Measurements from ENCODE around the gene PDE9A. TPM values are rescaled to one million over a fixed set of nuclear protein-coding genes. Genes with fewer than 3 reads are reported as not detected.

Gene PDE9A
- total RNA-seq, 1 donor from 2014 or later: 3.9 TPM

DNA sequence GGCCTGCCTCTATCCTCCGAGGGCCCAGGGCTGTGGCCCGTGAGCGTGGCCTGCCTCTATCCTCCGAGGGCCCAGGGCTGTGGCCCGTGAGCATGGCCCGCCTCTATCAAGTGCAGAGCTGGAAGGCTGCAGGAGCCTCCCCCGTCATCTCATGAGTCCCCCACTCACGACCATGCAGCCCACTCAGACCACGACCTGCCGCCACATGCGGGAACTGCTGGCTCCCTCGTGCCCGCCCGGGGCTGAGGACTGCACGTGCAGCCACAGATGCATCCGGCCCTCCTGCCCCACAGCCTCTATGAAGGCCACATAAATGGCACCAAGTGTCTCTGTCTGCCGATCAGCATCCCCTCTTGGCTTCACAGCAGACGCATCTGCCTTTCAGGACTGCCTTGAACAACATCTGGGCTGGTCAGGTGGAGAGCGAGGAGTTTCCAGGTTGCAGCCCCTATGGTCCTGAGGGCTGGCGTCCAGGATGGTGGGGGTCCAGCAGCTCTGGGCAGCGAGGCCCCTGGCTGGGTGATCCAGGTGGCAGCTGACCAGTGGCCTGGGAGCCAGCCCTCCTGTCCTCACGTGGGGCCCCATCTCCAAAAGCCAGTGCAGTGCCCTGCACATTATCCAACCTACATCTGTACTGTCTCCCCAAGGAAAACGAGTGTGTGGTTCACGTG lies 103.3 kb downstream of the PDE9A start:
- TF ChIP-seq, protein P1, sequence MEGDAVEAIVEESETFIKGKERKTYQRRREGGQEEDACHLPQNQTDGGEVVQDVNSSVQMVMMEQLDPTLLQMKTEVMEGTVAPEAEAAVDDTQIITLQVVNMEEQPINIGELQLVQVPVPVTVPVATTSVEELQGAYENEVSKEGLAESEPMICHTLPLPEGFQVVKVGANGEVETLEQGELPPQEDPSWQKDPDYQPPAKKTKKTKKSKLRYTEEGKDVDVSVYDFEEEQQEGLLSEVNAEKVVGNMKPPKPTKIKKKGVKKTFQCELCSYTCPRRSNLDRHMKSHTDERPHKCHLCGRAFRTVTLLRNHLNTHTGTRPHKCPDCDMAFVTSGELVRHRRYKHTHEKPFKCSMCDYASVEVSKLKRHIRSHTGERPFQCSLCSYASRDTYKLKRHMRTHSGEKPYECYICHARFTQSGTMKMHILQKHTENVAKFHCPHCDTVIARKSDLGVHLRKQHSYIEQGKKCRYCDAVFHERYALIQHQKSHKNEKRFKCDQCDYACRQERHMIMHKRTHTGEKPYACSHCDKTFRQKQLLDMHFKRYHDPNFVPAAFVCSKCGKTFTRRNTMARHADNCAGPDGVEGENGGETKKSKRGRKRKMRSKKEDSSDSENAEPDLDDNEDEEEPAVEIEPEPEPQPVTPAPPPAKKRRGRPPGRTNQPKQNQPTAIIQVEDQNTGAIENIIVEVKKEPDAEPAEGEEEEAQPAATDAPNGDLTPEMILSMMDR (IDR thresholded peaks at IDR 0.05; ENCODE audit: insufficient read depth, low read length, poor library complexity, severe bottlenecking): no peak
- no peak for DNase-seq (ENCODE audit: low read depth)
- no peaks in the 10 kb centered on the region for H3K36me3 ChIP-seq (ENCODE audit: control insufficient read depth, insufficient read depth, low read length)
- H3K4me3 ChIP-seq (ENCODE audit: low read depth, low read length): no peak overlapping the region
- peaks cover 16% of the 10 kb centered on the region for H3K27me3 ChIP-seq (ENCODE audit: control insufficient read depth, insufficient read depth, low read length)

DNA sequence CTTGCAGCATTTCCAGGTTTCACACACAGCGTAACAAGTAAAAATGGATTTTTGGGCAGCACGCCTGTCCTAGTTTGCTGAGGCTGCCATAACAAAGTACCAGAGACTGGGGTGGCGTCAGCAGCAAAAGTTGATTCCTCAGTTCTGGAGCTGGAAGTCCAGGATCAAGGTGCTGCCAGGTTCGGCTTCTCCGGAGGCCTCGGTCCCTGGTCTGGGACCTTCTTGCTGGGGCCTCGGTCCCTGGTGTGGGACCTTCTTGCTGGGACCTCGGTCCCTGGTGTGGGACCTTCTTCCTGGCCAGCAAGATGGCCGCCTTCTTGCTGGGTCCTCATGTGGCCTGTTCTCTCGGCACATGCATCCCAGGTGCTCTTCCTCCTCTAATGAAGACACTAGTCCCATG lies 104.0 kb downstream of the PDE9A start:
- TF ChIP-seq, protein P1 (IDR thresholded peaks at IDR 0.05; ENCODE audit: insufficient read depth, low read length, poor library complexity, severe bottlenecking): no peak

DNA sequence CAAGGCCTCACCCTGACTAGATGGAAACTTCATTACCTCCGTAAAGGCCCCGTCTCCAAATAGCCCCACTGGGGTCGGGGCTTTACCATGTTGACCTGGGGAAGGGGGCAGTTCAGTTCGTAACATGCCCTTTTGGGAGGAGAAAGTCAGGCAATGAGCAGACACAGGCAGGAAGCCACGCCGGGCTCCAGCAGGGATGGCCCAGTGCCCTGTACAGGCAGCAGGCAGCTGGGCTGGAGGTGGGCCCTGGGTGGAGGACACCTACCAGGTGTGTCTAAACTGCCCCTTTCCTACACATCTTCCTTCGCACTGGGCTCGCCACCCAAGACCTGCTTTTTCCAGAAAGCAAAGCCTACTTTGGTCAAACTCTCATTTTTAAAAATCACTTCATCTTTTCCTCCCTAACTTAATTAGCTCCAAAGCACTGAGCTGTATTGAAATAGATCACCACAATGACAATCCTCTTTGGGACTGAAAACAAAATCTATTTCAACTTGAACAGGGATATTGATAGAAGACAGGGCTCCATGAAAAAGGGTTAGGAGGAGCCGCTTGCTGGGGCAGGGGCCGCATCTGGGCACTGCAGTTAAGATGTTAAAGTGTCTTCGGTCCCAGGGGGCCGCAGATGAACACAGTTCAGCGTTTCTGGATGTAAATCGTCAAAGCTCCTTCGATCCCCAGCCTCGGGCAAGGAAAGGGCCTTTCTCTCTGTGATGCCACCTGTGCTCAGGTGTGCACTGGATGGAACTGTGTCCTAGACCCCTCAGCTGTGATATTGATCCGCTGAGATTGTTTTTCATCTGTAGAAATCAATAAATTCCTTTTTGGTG lies 104.6 kb downstream of the PDE9A start:
- peaks cover 18% of the 10 kb centered on the region for H3K27me3 ChIP-seq (ENCODE audit: control insufficient read depth, insufficient read depth, low read length)
- no peaks in the 10 kb centered on the region for H3K36me3 ChIP-seq (ENCODE audit: control insufficient read depth, insufficient read depth, low read length)
- TF ChIP-seq, protein P1 (IDR thresholded peaks at IDR 0.05; ENCODE audit: insufficient read depth, low read length, poor library complexity, severe bottlenecking): no peak
- DNase-seq (ENCODE audit: low read depth): no peak
- no peak overlapping the region for H3K4me3 ChIP-seq (ENCODE audit: low read depth, low read length)

More for the DNA sequence above, 104.0 kb downstream of the PDE9A start:
- H3K36me3 ChIP-seq (ENCODE audit: control insufficient read depth, insufficient read depth, low read length): no peaks in the 10 kb centered on the region
- DNase-seq (ENCODE audit: low read depth): no peak
- H3K27me3 ChIP-seq (ENCODE audit: control insufficient read depth, insufficient read depth, low read length): peaks cover 18% of the 10 kb centered on the region
- H3K4me3 ChIP-seq (ENCODE audit: low read depth, low read length): no peak overlapping the region

DNA sequence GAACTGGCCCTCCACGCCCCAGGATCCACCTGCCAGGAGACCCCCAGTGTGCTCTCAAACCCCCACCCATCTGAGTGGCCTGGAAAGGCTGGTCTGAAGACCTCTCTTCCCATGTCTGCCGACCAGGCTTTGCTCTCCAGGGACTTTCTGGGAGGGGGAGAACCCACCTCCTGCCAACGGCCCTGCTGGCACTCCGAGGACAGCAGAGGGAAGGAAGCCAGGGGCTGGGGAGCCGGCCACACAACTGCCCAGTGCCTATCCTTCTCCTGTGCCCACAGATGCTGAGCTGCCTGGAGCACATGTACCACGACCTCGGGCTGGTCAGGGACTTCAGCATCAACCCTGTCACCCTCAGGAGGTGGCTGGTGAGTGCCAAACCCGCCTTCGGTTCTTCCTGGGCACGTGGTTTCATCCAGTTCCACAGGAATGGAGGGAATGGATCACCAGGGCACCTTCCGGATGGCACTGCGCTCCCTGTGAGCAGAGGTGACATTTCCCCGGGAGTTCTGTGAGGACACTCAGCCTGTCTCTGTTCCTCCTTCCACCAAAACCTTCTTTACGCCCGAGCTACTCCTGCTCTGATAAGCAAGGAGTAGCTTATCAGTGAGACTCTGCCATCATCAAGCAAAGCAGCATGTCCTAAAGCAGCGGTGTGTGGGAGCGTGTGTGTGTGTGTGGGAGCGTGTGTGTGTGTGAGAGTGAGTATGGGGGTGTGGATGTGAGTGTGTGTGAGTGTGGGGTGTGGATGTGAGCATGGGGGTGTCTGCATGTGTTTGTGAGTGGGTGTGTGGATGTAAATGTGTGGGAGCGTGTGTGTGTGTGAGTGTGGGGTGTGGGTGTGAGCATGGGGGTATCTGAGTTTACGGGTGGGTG lies 105.5 kb downstream of the PDE9A start:
- Histone ChIP-seq H3K36me3 (ENCODE audit: control insufficient read depth, insufficient read depth, low read length) (no peaks in the 10 kb centered on the region), H3K27me3 (ENCODE audit: control insufficient read depth, insufficient read depth, low read length) (peaks cover 18% of the 10 kb centered on the region), H3K4me3 (ENCODE audit: low read depth, low read length) (no peak overlapping the region)
- TF ChIP-seq, protein P1 (IDR thresholded peaks at IDR 0.05; ENCODE audit: insufficient read depth, low read length, poor library complexity, severe bottlenecking): no peak
- no peak for DNase-seq (ENCODE audit: low read depth)

DNA sequence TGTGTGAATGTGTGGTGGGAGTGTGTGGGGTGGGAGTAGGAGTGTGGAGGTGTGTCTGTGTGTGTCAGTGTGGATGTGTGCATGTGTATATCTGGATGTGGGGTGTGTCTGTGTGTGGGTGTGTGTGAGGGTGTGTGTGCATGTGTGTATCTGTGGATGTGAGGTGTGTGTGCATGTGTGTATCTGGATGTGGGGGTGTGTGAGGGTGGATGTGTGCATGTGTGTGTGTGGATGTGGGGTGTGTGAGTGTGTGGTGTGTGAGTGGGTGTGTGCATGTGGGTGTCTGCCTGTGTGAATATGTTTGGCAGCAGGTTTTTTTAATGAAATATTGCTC lies 106.1 kb downstream of the PDE9A start:
- no peak for DNase-seq (ENCODE audit: low read depth)
- H3K36me3 ChIP-seq (ENCODE audit: control insufficient read depth, insufficient read depth, low read length): no peaks in the 10 kb centered on the region
- H3K4me3 ChIP-seq (ENCODE audit: low read depth, low read length): no peak overlapping the region
- peaks cover 16% of the 10 kb centered on the region for H3K27me3 ChIP-seq (ENCODE audit: control insufficient read depth, insufficient read depth, low read length)
- TF ChIP-seq, protein P1 (IDR thresholded peaks at IDR 0.05; ENCODE audit: insufficient read depth, low read length, poor library complexity, severe bottlenecking): no peak

All from kidney epithelial cell (primary cell).